A549 (cell line): ENCODE data around the gene MIPOL1. TPM values are rescaled to one million over a fixed set of nuclear protein-coding genes. Genes with fewer than 3 reads are reported as not detected.

Experiments
- ATAC-seq, 2 experiments: fragments of 200-7000 bp in 1 of 2; fragments of >200 bp in 1 of 2; cut with Nextera tagmentation in 1 of 2; cut with Tn5 transposase in 1 of 2; 3 replicates each; pipeline versions ENCODE4 v1.8.0 to v1.9.1; 2018 to 2020; ENCODE audit warnings: mild to moderate bottlenecking in 1 of 2, moderate library complexity in 1 of 2
- CTCF ChIA-PET: fragments of 300-600 bp; sonication (Branson Sonifier 250); formaldehyde crosslinking; extraction: SDS; loops from one replicate; lab custom pipeline; 2021; ENCODE audit warnings: antibody characterized with exemption, inconsistent platforms; lab: Yijun Ruan, JAX
- POLR2A ChIA-PET: fragments of 350-600 bp; formaldehyde crosslinking; extraction: SDS; loops from one replicate; lab custom pipeline; 2021; ENCODE audit warnings: antibody characterized with exemption, inconsistent platforms; lab: Yijun Ruan, JAX
- DNase-seq, 2 experiments: peaks; one replicate each; pipeline versions ENCODE4 v3.0.0 to v3.0.0-alpha.2; 2011 to 2016; ENCODE audit warnings: low read depth in 1 of 2, low spot score in 1 of 2
- FAIRE-seq: peaks from 2 replicates; lab custom pipeline; 2011; peaks lifted over from hg19 to GRCh38; lab: Jason Lieb, UNC
- H3K27ac ChIP-seq, 2 experiments: fragments of >200 bp; sonication (Bioruptor Twin); formaldehyde crosslinking; 3 replicates each; pipeline ENCODE4 v1.5.1; 2016 to 2017
- H3K4me1 ChIP-seq: fragments of >200 bp; sonication (Bioruptor Twin); formaldehyde crosslinking; 3 replicates; pipeline ENCODE4 v1.6.1; 2016
- H3K4me2 ChIP-seq: fragments of >200 bp; sonication (Bioruptor Twin); formaldehyde crosslinking; 3 replicates; pipeline ENCODE4 v1.6.1; 2016
- H3K4me3 ChIP-seq: fragments of >200 bp; sonication (Bioruptor Twin); formaldehyde crosslinking; 3 replicates; pipeline ENCODE4 v1.5.1; 2016
- H3K9me3 ChIP-seq: fragments of >200 bp; sonication (Bioruptor Twin); formaldehyde crosslinking; 3 replicates; pipeline ENCODE4 v1.6.1; 2016
- BHLHE40 ChIP-seq: IDR thresholded peaks from 2 replicates; pipeline ENCODE4 v1.6.1; 2012; ENCODE audit warnings: low read depth, low read length, inconsistent platforms
- CBX2 ChIP-seq: fragments of 200-600 bp; sonication (generic); IDR thresholded peaks from 2 replicates; pipeline ENCODE4 v1.6.1; 2016; ENCODE audit warnings: low read depth, mild to moderate bottlenecking, borderline replicate concordance
- CBX8 ChIP-seq: fragments of 200-600 bp; sonication (generic); IDR thresholded peaks from 2 replicates; pipeline ENCODE4 v1.6.1; 2016
- CHD2 ChIP-seq: fragments of 150-350 bp; IDR thresholded peaks from 2 replicates; pipeline ENCODE4 v1.6.1; 2014; ENCODE audit warnings: low read length; ENCODE audit not compliant: partially characterized antibody
- EHF ChIP-seq: fragments of 250-450 bp; sonication (Bioruptor Pico); IDR thresholded peaks from 2 replicates; pipeline ENCODE4 v1.5.0; 2020; ENCODE audit warnings: mild to moderate bottlenecking
- EP300 ChIP-seq, 2 experiments: fragments of >200 bp; sonication (Bioruptor Twin); formaldehyde crosslinking; IDR thresholded peaks; 2 replicates in 1 of 2; 3 replicates in 1 of 2; pipeline ENCODE4 v1.6.1; 2016 to 2017
- ESRRA ChIP-seq: fragments of 150-350 bp; IDR thresholded peaks from 2 replicates; pipeline ENCODE4 v1.6.1; 2014; ENCODE audit warnings: mild to moderate bottlenecking, low read length, borderline replicate concordance
- FOSL2 ChIP-seq, 2 experiments: fragments of 450-650 bp in 1 of 2; fragments of >200 bp in 1 of 2; sonication (Bioruptor Twin) in 1 of 2; formaldehyde crosslinking; IDR thresholded peaks; 2 replicates each; pipeline versions ENCODE4 v1.5.0 to v1.6.1; 2016 to 2020; ENCODE audit warnings: mild to moderate bottlenecking in 1 of 2, moderate library complexity in 1 of 2
- FOXS1 ChIP-seq: fragments of 250-450 bp; sonication (Bioruptor Pico); IDR thresholded peaks from 2 replicates; pipeline ENCODE4 v1.5.0; 2020; ENCODE audit warnings: mild to moderate bottlenecking, moderate library complexity
- GATA3 ChIP-seq: IDR thresholded peaks from 2 replicates; pipeline ENCODE4 v1.6.1; 2012; ENCODE audit warnings: borderline replicate concordance
- HOXA7 ChIP-seq: fragments of 250-450 bp; sonication (Bioruptor Pico); IDR thresholded peaks from 2 replicates; pipeline ENCODE4 v1.5.0; 2020; ENCODE audit warnings: mild to moderate bottlenecking, moderate library complexity
- KDM5A ChIP-seq: fragments of 200-600 bp; sonication (generic); IDR thresholded peaks from 2 replicates; pipeline ENCODE4 v1.6.1; 2016; ENCODE audit warnings: antibody characterized with exemption, mild to moderate bottlenecking
- MAFK ChIP-seq: fragments of 450-650 bp; IDR thresholded peaks from 2 replicates; pipeline ENCODE4 v1.6.1; 2014; ENCODE audit not compliant: partially characterized antibody
- MAZ ChIP-seq: fragments of 150-350 bp; IDR thresholded peaks from 2 replicates; pipeline ENCODE4 v1.6.1; 2014; ENCODE audit warnings: antibody characterized with exemption, low read depth, low read length, borderline replicate concordance
- NPAS2 ChIP-seq: fragments of 250-450 bp; sonication (Bioruptor Pico); IDR thresholded peaks from 2 replicates; pipeline ENCODE4 v1.8.0; 2022; ENCODE audit warnings: mild to moderate bottlenecking, moderate library complexity, borderline replicate concordance
- RAD21 ChIP-seq, 2 experiments: fragments of >200 bp in 1 of 2; sonication (Bioruptor Twin) in 1 of 2; formaldehyde crosslinking in 1 of 2; IDR thresholded peaks in 1 of 2; conservative IDR thresholded peaks in 1 of 2; 2 replicates in 1 of 2; 3 replicates in 1 of 2; pipeline ENCODE4 v1.6.1; 2012 to 2018; ENCODE audit warnings: inconsistent platforms in 1 of 2
- RARB ChIP-seq: fragments of 250-450 bp; sonication (Bioruptor Pico); IDR thresholded peaks from 2 replicates; pipeline ENCODE4 v1.8.0; 2021; ENCODE audit warnings: mild to moderate bottlenecking, moderate library complexity
- RFX5 ChIP-seq: fragments of 450-650 bp; IDR thresholded peaks from 2 replicates; pipeline ENCODE4 v1.7.1; 2014; ENCODE audit warnings: antibody characterized with exemption, mild to moderate bottlenecking, moderate library complexity
- SMC3 ChIP-seq: fragments of >200 bp; sonication (Bioruptor Twin); formaldehyde crosslinking; IDR thresholded peaks from 3 replicates; pipeline ENCODE4 v1.6.1; 2018; ENCODE audit warnings: inconsistent platforms
- SREBF2 ChIP-seq: fragments of 450-650 bp; IDR thresholded peaks from 2 replicates; pipeline ENCODE4 v1.6.1; 2014; ENCODE audit warnings: mild to moderate bottlenecking, moderate library complexity
- TP53 ChIP-seq: fragments of 250-450 bp; sonication (Bioruptor Pico); IDR thresholded peaks from 2 replicates; pipeline ENCODE4 v1.5.0; 2021; ENCODE audit warnings: mild to moderate bottlenecking, moderate library complexity
- ZC3H11A ChIP-seq: fragments of 450-650 bp; IDR thresholded peaks from 2 replicates; pipeline ENCODE4 v1.6.1; 2014; ENCODE audit warnings: antibody characterized with exemption, mild to moderate bottlenecking
- ZNF302 ChIP-seq: fragments of 250-450 bp; sonication (Bioruptor Pico); IDR thresholded peaks from 2 replicates; pipeline ENCODE4 v1.9.0; 2021; ENCODE audit warnings: inconsistent platforms, mild to moderate bottlenecking, moderate library complexity
- ZSCAN20 ChIP-seq: fragments of 250-450 bp; sonication (Bioruptor Pico); IDR thresholded peaks from 2 replicates; pipeline ENCODE4 v1.8.0; 2022; ENCODE audit warnings: mild to moderate bottlenecking, moderate library complexity
- WGBS: methylation state at CpG from one replicate; pipeline ENCODE4 v1.1.6; 2017; ENCODE audit errors: missing lambda C conversion rate; 5-methylcytosine and 5-hydroxymethylcytosine counted together
- polyA plus RNA-seq, 4 experiments: library from polyadenylated mRNA; depleted of rRNA in 3 of 4; stranded (reverse); fragments of >200 nt; fragmentation: RNase III in 1 of 4; extraction: RNeasy Plus Mini Kit Qiagen cat#74134 plus additional on column Dnase treatment in 1 of 4; gene quantifications; 2 replicates in 3 of 4; 3 replicates in 1 of 4; pipeline ENCODE4 v1.2.3, GENCODE V29; 2011 to 2017
- TF ChIP-seq, protein P1 (sequence below): fragments of 200-600 bp; sonication (generic); IDR thresholded peaks from 2 replicates; pipeline ENCODE4 v1.6.1; 2016; ENCODE audit warnings: antibody characterized with exemption, mild to moderate bottlenecking, moderate library complexity
- TF ChIP-seq, protein P2 (sequence below): fragments of 250-450 bp; sonication (Bioruptor Pico); IDR thresholded peaks from 2 replicates; pipeline ENCODE4 v1.5.0; 2020; ENCODE audit warnings: low read depth, mild to moderate bottlenecking, moderate library complexity
- TF ChIP-seq, protein P3 (sequence below): fragments of >200 bp; sonication (Bioruptor Twin); formaldehyde crosslinking; IDR thresholded peaks from 2 replicates; pipeline ENCODE4 v1.6.1; 2016
- TF ChIP-seq, protein P4 (sequence below): IDR thresholded peaks from 2 replicates; pipeline ENCODE4 v1.6.1; 2012
- TF ChIP-seq, protein P5 (sequence below): IDR thresholded peaks from 2 replicates; pipeline ENCODE4 v1.6.1; 2012

MIPOL1 gene
- polyA plus RNA-seq, 2 of the 4 experiments (the other 2 are of a cell fraction): 5.2 to 13.4 TPM

DNA sequence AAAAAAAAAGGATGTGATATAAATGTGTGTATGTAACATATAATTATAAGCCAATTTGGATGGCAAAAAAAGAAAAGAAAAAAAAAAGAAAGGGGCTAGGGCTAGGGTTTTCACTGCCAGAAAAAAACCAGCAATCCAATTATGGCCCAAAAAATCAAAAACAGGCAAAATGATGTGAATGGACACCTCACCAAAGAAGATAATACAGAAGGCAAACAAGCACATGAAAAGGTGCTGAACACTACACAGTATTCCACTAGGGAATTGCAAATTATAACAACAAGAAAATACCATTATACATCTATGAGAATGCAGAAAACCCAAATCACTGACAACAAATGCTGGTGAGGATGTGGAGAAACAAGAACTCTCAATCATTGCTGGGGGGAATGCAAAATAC lies 12.1 kb upstream of the MIPOL1 start:
- FAIRE-seq: no peak
- no peak overlapping the region for H3K27ac ChIP-seq
- H3K9me3 ChIP-seq: no peaks in the 10 kb centered on the region
- no peak for DNase-seq
- ChIA-PET POLR2A (no interaction called here), CTCF (interaction anchor here (0.6 kb wide), 1 partner anchor 10 kb away, joined by 3 read pairs; no protein-coding TSS in a partner anchor)
- no peak for TF ChIP-seq SREBF2
- no peak for TF ChIP-seq FOXS1 (CRISPR knock-in tag)
- TF ChIP-seq, protein P1, sequence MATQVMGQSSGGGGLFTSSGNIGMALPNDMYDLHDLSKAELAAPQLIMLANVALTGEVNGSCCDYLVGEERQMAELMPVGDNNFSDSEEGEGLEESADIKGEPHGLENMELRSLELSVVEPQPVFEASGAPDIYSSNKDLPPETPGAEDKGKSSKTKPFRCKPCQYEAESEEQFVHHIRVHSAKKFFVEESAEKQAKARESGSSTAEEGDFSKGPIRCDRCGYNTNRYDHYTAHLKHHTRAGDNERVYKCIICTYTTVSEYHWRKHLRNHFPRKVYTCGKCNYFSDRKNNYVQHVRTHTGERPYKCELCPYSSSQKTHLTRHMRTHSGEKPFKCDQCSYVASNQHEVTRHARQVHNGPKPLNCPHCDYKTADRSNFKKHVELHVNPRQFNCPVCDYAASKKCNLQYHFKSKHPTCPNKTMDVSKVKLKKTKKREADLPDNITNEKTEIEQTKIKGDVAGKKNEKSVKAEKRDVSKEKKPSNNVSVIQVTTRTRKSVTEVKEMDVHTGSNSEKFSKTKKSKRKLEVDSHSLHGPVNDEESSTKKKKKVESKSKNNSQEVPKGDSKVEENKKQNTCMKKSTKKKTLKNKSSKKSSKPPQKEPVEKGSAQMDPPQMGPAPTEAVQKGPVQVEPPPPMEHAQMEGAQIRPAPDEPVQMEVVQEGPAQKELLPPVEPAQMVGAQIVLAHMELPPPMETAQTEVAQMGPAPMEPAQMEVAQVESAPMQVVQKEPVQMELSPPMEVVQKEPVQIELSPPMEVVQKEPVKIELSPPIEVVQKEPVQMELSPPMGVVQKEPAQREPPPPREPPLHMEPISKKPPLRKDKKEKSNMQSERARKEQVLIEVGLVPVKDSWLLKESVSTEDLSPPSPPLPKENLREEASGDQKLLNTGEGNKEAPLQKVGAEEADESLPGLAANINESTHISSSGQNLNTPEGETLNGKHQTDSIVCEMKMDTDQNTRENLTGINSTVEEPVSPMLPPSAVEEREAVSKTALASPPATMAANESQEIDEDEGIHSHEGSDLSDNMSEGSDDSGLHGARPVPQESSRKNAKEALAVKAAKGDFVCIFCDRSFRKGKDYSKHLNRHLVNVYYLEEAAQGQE: no peak
- TF ChIP-seq RFX5: no peak
- TF ChIP-seq EP300 (IDR thresholded peaks at IDR 0.05): no peak
- TF ChIP-seq KDM5A: no peak
- no peak for TF ChIP-seq CBX8
- TF ChIP-seq SMC3: no peak
- H3K4me3 ChIP-seq: no peak overlapping the region
- no peak overlapping the region for H3K4me2 ChIP-seq
- H3K4me1 ChIP-seq: no peaks in the 10 kb centered on the region
- ATAC-seq: no peak

DNA sequence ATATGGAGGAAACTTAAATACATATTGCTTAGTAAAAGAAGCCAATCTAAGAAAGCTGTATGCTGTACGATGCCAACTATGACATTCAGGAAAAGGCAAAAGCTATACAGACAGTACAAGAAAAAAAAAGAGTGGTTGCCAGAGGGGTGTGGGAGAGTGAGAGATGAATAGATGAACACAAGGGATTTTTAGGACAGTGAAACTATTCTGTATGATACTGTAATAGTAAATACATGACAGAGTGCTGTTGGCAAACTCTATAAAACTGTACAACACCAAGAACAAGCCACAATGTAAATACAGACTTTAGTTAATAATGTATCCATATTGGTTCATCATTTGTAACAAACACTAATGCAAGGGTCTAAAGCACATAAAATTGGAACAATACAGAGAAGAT lies 10.9 kb upstream of the MIPOL1 start:
- TF ChIP-seq, protein P2, sequence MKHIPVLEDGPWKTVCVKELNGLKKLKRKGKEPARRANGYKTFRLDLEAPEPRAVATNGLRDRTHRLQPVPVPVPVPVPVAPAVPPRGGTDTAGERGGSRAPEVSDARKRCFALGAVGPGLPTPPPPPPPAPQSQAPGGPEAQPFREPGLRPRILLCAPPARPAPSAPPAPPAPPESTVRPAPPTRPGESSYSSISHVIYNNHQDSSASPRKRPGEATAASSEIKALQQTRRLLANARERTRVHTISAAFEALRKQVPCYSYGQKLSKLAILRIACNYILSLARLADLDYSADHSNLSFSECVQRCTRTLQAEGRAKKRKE (CRISPR knock-in tag): no peak
- TF ChIP-seq ZNF302 (CRISPR knock-in tag) (no peak), GATA3 (no peak), ZC3H11A (no peak), CHD2 (no peak), TP53 (CRISPR knock-in tag) (no peak)
- TF ChIP-seq, protein P3, sequence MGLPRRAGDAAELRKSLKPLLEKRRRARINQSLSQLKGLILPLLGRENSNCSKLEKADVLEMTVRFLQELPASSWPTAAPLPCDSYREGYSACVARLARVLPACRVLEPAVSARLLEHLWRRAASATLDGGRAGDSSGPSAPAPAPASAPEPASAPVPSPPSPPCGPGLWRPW: no peak
- ChIA-PET CTCF (interaction anchor here (1.0 to 1.2 kb wide), 2 partner anchors 11 to 539 kb away, joined by 3 to 4 read pairs; partner anchors contain the start of gene MIPOL1), POLR2A (no interaction called here)
- Histone ChIP-seq H3K4me3 (no peak overlapping the region), H3K9me3 (no peaks in the 10 kb centered on the region), H3K4me1 (no peaks in the 10 kb centered on the region), H3K27ac (no peak overlapping the region), H3K4me2 (no peak overlapping the region)
- FAIRE-seq (no peak), ATAC-seq (no peak), DNase-seq (no peak)
- WGBS: 73% methylated on average over 1 of the region's 1 CpG

DNA sequence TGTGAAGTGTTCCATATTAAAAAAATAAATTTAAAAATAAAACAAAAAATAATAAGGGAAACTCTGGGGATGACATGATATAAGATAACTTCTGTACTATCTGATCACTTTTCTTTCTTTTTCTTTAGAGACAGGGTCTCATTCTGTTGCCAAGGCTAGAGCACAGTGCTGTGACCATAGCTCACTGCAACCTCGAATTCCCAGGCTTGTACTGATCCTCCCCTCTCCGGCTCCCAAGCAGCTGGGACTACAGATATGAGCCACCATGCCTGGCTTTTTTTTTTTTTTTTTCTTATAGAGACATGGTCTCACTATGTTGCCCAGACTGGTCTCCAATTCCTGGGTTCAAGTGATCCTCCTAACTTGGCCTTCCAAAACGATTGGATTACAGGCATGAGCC lies 10.4 kb upstream of the MIPOL1 start:
- ATAC-seq (no peak), FAIRE-seq (no peak), DNase-seq (no peak)
- no peak for TF ChIP-seq FOSL2 (IDR thresholded peaks at IDR 0.05)
- TF ChIP-seq FOSL2 (CRISPR knock-in tag; IDR thresholded peaks at IDR 0.05): no peak
- no peak for TF ChIP-seq EHF (CRISPR knock-in tag)
- no peak for TF ChIP-seq ESRRA
- no peak for TF ChIP-seq RARB (CRISPR knock-in tag)
- TF ChIP-seq TP53 (CRISPR knock-in tag): no peak
- no peak for TF ChIP-seq MAFK
- TF ChIP-seq, protein P4, sequence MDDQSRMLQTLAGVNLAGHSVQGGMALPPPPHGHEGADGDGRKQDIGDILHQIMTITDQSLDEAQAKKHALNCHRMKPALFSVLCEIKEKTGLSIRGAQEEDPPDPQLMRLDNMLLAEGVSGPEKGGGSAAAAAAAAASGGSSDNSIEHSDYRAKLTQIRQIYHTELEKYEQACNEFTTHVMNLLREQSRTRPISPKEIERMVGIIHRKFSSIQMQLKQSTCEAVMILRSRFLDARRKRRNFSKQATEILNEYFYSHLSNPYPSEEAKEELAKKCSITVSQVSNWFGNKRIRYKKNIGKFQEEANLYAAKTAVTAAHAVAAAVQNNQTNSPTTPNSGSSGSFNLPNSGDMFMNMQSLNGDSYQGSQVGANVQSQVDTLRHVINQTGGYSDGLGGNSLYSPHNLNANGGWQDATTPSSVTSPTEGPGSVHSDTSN: no peak
- no peak for TF ChIP-seq SREBF2
- TF ChIP-seq NPAS2 (CRISPR knock-in tag): no peak
- TF ChIP-seq RAD21 (conservative IDR thresholded peaks at IDR 0.05 in 1 of 2, IDR thresholded peaks at IDR 0.05 in 1 of 2): no peak
- TF ChIP-seq CBX2: no peak
- no peak for TF ChIP-seq HOXA7 (CRISPR knock-in tag)
- TF ChIP-seq ZC3H11A: no peak
- TF ChIP-seq ZSCAN20 (CRISPR knock-in tag): no peak
- no peak for TF ChIP-seq BHLHE40
- TF ChIP-seq, protein P5, sequence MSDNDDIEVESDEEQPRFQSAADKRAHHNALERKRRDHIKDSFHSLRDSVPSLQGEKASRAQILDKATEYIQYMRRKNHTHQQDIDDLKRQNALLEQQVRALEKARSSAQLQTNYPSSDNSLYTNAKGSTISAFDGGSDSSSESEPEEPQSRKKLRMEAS: no peak
- TF ChIP-seq MAZ: no peak
- H3K4me2 ChIP-seq: no peak overlapping the region
- no peak overlapping the region for H3K4me3 ChIP-seq
- 44% methylated on average over 3 of the region's 3 CpGs for WGBS
- ChIA-PET POLR2A (no interaction called here), CTCF (interaction anchor here (1.0 to 1.2 kb wide), 2 partner anchors 11 to 539 kb away, joined by 3 to 4 read pairs; partner anchors contain the start of gene MIPOL1)
- no peak overlapping the region for H3K27ac ChIP-seq
- H3K9me3 ChIP-seq: no peaks in the 10 kb centered on the region
- no peaks in the 10 kb centered on the region for H3K4me1 ChIP-seq
